ENCODE measurements around the gene P2RX7.

GRCh38 chr12:121181181-121181580, 48.5 kb downstream of the P2RX7 start:
- TF ChIP-seq TAF1 (IDR thresholded peaks at IDR 0.05; ENCODE audit: low read depth, low read length) (no peak), POLR2A (IDR thresholded peaks at IDR 0.05; ENCODE audit: low read depth, low read length) (no peak), PAX5 (IDR thresholded peaks at IDR 0.05; ENCODE audit: insufficient read depth, low read length, severe bottlenecking) (no peak), POLR2AphosphoS5 (IDR thresholded peaks at IDR 0.05; ENCODE audit: low read depth, low read length) (no peak)
